Ectodermal cell (in vitro differentiated cells): Measurements from ENCODE around the gene DNAI1.

ENCODE experiments used
- H3K27ac ChIP-seq: 2 replicates; pipeline ENCODE4 v1.7.0; 2013; ENCODE audit warnings: mild to moderate bottlenecking, low read depth, low read length; ENCODE audit not compliant: insufficient read depth, poor library complexity, severe bottlenecking
- H3K27me3 ChIP-seq: 2 replicates; pipeline ENCODE4 v1.7.0; 2013; ENCODE audit warnings: mild to moderate bottlenecking, low read length; ENCODE audit not compliant: insufficient read depth, control insufficient read depth, poor library complexity, severe bottlenecking
- H3K36me3 ChIP-seq: one replicate; pipeline ENCODE4 v1.7.0; 2013; ENCODE audit warnings: low read length; ENCODE audit not compliant: control insufficient read depth, insufficient read depth
- H3K4me1 ChIP-seq: one replicate; pipeline ENCODE4 v1.7.0; 2013; ENCODE audit warnings: low read length; ENCODE audit not compliant: control insufficient read depth, insufficient read depth
- H3K4me3 ChIP-seq: 2 replicates; pipeline ENCODE4 v1.7.0; 2013; ENCODE audit warnings: low read depth, low read length, control low read depth; ENCODE audit not compliant: insufficient read depth
- H3K9me3 ChIP-seq: 2 replicates; pipeline ENCODE4 v1.7.0; 2013; ENCODE audit warnings: mild to moderate bottlenecking, low read length, moderate library complexity; ENCODE audit not compliant: control insufficient read depth
- WGBS, 2 experiments: methylation state at CpG; one replicate each; pipeline ENCODE4 v1.1.7; 2013; ENCODE audit warnings: missing lambda C conversion rate in 2 of 2; 5-methylcytosine and 5-hydroxymethylcytosine counted together

DNAI1 gene

GRCh38 chr9:34555500-34555899, 96.9 kb downstream of the DNAI1 start:
- H3K27ac ChIP-seq = no peak overlapping the region
- H3K36me3 ChIP-seq = peaks cover 30% of the 10 kb centered on the region
- WGBS, 2 experiments = 75 to 76% methylated on average over 5 of the region's 5 CpGs
- peaks cover 29% of the 10 kb centered on the region for H3K4me1 ChIP-seq
- H3K4me3 ChIP-seq = no peak overlapping the region
- H3K27me3 ChIP-seq = no peaks in the 10 kb centered on the region
- no peaks in the 10 kb centered on the region for H3K9me3 ChIP-seq

- no peaks in the 10 kb centered on the region for H3K9me3 ChIP-seq
- H3K4me3 ChIP-seq = no peak overlapping the region
- H3K27me3 ChIP-seq = no peaks in the 10 kb centered on the region
- 84 to 88% methylated on average over 13 of the region's 13 CpGs for whole genome bisulfite sequencing, 2 experiments
- H3K36me3 ChIP-seq = peaks cover 30% of the 10 kb centered on the region
- peaks cover 35% of the 10 kb centered on the region for H3K4me1 ChIP-seq
- no peak overlapping the region for H3K27ac ChIP-seq
Measured at GRCh38 chr9:34555936-34556525, 97.4 kb downstream of the DNAI1 start.

GRCh38 chr9:34556949-34557348, 98.3 kb downstream of the DNAI1 start:
- Histone ChIP-seq H3K4me3 (no peak overlapping the region), H3K4me1 (peaks cover 44% of the 10 kb centered on the region), H3K36me3 (peaks cover 30% of the 10 kb centered on the region), H3K9me3 (no peaks in the 10 kb centered on the region), H3K27ac (no peak overlapping the region), H3K27me3 (no peaks in the 10 kb centered on the region)
- whole genome bisulfite sequencing, 2 experiments = 92 to 93% methylated on average over 6 of the region's 6 CpGs

DNA sequence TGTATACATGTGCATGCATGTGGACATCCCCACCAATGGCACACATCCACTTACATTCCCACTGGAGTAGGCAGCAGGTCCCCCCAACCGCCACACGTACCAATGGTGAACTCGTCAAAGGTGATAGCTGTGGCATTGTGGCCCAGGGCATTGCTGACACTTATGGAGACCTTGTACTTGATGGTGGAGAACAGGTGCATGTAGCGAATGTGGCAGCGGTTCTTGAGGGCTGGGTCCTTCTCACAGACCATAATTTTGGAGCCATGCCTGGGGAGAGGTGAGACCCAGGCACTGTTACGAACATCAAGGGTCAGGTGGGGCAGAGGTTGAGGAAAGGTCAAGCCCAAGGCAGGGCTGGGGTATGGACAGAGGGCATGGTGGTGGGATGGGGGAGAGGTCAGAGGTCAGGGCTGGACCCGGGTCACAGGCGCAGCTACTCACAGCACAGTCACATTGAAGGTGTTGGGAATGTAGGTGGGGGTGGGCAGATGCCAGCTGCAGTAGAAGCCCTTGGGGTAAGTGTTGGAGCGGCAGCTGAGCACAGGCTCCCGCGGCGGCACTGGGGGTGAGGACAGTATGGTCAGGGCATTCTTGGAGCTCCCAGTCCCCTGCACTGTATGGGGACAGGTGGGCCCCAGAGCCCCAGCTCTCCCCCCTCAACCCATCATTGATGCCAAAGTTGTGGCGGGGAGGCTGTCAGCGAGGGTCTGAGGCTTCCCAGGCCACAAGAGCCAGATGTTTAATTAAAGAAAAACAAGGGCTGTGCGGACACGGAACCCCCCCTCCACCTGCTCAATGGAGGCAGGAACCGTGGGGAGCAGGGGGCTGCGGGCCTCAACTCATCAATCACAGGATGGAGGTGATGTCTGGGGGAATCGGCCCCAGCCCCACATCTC, 99.1 kb downstream of the DNAI1 start:
- peaks cover 45% of the 10 kb centered on the region for H3K4me1 ChIP-seq
- H3K4me3 ChIP-seq = no peak overlapping the region
- no peaks in the 10 kb centered on the region for H3K9me3 ChIP-seq
- peaks cover 30% of the 10 kb centered on the region for H3K36me3 ChIP-seq
- H3K27ac ChIP-seq = no peak overlapping the region
- H3K27me3 ChIP-seq = no peaks in the 10 kb centered on the region
- 89 to 92% methylated on average over 19 of the region's 19 CpGs for WGBS, 2 experiments

- H3K4me3 ChIP-seq = no peak overlapping the region
- WGBS, 2 experiments = 90 to 92% methylated on average over 9 of the region's 9 CpGs
- H3K4me1 ChIP-seq = peaks cover 45% of the 10 kb centered on the region
- H3K36me3 ChIP-seq = peaks cover 30% of the 10 kb centered on the region
- no peaks in the 10 kb centered on the region for H3K9me3 ChIP-seq
- no peaks in the 10 kb centered on the region for H3K27me3 ChIP-seq
- no peak overlapping the region for H3K27ac ChIP-seq
Measured at GRCh38 chr9:34558364-34558763, 99.8 kb downstream of the DNAI1 start.

GRCh38 chr9:34558919-34559623, 100.5 kb downstream of the DNAI1 start:
- Histone ChIP-seq H3K36me3 (peaks cover 34% of the 10 kb centered on the region), H3K27me3 (no peaks in the 10 kb centered on the region), H3K4me1 (peaks cover 45% of the 10 kb centered on the region), H3K4me3 (no peak overlapping the region), H3K9me3 (no peaks in the 10 kb centered on the region), H3K27ac (no peak overlapping the region)
- WGBS, 2 experiments = 74 to 77% methylated on average over 16 to 17 of the region's 17 CpGs

DNA sequence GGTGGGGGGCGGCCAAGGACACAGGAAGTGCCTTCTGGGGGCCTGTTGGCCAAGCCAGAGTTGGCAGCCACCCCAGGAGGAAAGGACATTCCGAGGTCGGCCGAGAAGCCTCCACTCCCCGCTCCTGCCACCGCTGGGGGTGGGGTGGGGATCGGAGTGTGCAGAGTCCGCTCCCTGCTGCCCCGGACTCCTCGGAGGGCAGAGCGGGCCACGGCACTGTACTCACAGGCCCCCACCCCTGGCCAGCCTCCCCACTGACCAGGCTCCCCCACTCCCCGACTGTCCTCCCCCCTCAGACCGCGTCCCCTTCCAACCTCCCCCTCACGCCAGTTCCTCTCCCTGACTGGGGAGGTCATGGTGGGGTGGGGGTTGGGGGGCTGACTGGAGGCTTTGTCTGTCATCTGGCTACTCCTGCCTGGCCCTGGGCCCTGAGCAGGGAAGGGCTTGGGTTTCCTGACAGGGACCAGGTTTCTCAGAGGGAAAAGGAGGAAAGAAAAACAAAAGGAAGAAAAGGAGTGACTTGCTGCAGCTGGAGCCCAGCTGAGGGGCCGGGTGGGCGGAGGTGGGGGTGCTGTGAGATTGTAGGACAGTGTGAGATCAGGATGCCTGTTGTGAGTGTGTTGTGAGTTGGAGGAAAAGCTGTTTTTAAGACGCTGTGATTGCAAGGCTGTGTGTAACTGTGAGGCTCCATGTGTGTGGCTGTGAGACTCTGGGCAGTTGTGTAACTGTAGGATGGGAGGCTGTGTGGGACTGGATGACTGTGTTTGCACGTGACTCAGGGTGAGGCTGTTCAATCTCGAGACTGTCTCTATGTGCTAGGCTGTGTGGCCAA, 101.2 kb downstream of the DNAI1 start:
- Histone ChIP-seq H3K36me3 (peaks cover 38% of the 10 kb centered on the region), H3K27me3 (no peaks in the 10 kb centered on the region), H3K9me3 (no peaks in the 10 kb centered on the region), H3K4me1 (peaks cover 40% of the 10 kb centered on the region), H3K4me3 (no peak overlapping the region), H3K27ac (no peak overlapping the region)
- WGBS, 2 experiments = 26 to 27% methylated on average over 16 to 21 of the region's 21 CpGs

GRCh38 chr9:34560599-34561214, 102.1 kb downstream of the DNAI1 start:
- 86 to 90% methylated on average over 21 of the region's 21 CpGs for WGBS, 2 experiments
- Histone ChIP-seq H3K4me3 (no peak overlapping the region), H3K27me3 (no peaks in the 10 kb centered on the region), H3K4me1 (peaks cover 35% of the 10 kb centered on the region), H3K27ac (no peak overlapping the region), H3K36me3 (peaks cover 36% of the 10 kb centered on the region), H3K9me3 (no peaks in the 10 kb centered on the region)

DNA sequence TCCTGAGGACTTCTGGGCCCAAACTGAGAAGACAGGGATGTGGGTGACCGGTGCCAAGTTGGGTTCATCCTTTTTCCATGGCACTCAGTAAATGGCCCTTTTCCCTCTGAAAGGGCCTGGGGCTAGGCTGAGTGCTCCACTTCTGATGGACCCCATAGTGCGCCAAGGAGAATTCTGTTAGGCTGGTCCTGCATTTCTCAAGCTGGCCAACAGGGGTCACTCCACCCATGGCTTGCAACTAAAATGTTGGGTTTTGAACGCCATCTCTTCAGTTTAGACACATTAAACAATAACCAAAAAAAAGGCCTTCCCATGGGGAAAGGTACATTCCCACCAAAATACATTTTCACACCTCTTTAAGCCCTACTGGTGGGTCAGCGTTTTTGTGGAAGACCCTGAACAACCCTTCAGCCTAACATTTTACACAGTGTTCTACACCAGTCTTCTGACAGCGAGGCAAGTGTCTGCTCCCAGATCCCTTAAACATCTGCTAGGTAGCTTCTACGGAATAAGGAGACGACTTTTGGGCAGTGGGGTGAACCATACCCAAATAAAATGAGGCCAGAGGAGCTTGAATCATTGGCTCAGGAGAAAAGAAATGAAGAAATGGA, 103.6 kb downstream of the DNAI1 start:
- no peak overlapping the region for H3K4me3 ChIP-seq
- H3K27ac ChIP-seq = no peak overlapping the region
- H3K27me3 ChIP-seq = no peaks in the 10 kb centered on the region
- H3K4me1 ChIP-seq = peaks cover 50% of the 10 kb centered on the region
- 85 to 88% methylated on average over 7 of the region's 7 CpGs for WGBS, 2 experiments
- H3K36me3 ChIP-seq = peaks cover 29% of the 10 kb centered on the region
- H3K9me3 ChIP-seq = no peaks in the 10 kb centered on the region
